GM19025 (cell line): ENCODE measurements around the gene NOL8.

ENCODE experiments used
- ATAC-seq: cut with Tn5 transposase; IDR thresholded peaks from one replicate; pipeline ENCODE4 v1.9.1; 2021; ENCODE audit warnings: mild to moderate bottlenecking, low read depth, moderate library complexity; ENCODE audit not compliant: unreplicated experiment

Gene NOL8

GRCh38 chr9:92325269-92325990, at the start of gene NOL8, which contains the start of gene CENPP:
TSS of gene NOL8 (minus strand) at chr9:92325350. CDS start at chr9:92324161, 1,189 bp downstream.
TSS of gene CENPP (plus strand) at chr9:92325953.
- peak; percentile 94 for ATAC-seq

- ATAC-seq, result no peak
These were observed 48.0 kb upstream of the NOL8 start for GRCh38 chr9:92373167-92373566.

GRCh38 chr9:92369075-92369474, 43.9 kb upstream of the NOL8 start:
- no peak for ATAC-seq

GRCh38 chr9:92360083-92360482, 34.9 kb upstream of the NOL8 start:
- ATAC-seq, result no peak

- no peak for ATAC-seq
These were observed 34.3 kb upstream of the NOL8 start for GRCh38 chr9:92359394-92359995.

GRCh38 chr9:92353051-92353450, 27.9 kb upstream of the NOL8 start:
- ATAC-seq, result no peak

GRCh38 chr9:92350740-92351133, 25.6 kb upstream of the NOL8 start:
- no peak for ATAC-seq

GRCh38 chr9:92349771-92350739, 24.9 kb upstream of the NOL8 start:
- no peak for ATAC-seq

- ATAC-seq, result no peak
These were observed 20.4 kb upstream of the NOL8 start for GRCh38 chr9:92345582-92345981.

- ATAC-seq, result no peak
These were observed 17.8 kb upstream of the NOL8 start for GRCh38 chr9:92342825-92343488.

- ATAC-seq, result no peak
These were observed 16.4 kb upstream of the NOL8 start for GRCh38 chr9:92341578-92341977.

- ATAC-seq, result no peak
These were observed 8.1 kb upstream of the NOL8 start for GRCh38 chr9:92333282-92333634.

GRCh38 chr9:92332577-92333281, 7.6 kb upstream of the NOL8 start:
- no peak for ATAC-seq

- no peak for ATAC-seq
These were observed 3.1 kb upstream of the NOL8 start for GRCh38 chr9:92328225-92328624.

- no peak for ATAC-seq
These were observed 2.2 kb upstream of the NOL8 start for GRCh38 chr9:92327283-92327850.

GRCh38 chr9:92325991-92326500, 896 bp upstream of the NOL8 start:
- ATAC-seq, result no peak

GRCh38 chr9:92324889-92325268, 271 bp downstream of the NOL8 start:
- ATAC-seq, result peak; percentile 1

- ATAC-seq, result no peak
These were observed 719 bp downstream of the NOL8 start for GRCh38 chr9:92324431-92324830.

GRCh38 chr9:92315456-92315855, 9.7 kb downstream of the NOL8 start:
- ATAC-seq, result no peak

GRCh38 chr9:92313624-92314012, 11.5 kb downstream of the NOL8 start:
- no peak for ATAC-seq
